Psoas muscle (tissue), 8 donors: Measurements from ENCODE around the gene NT5C3B. TPM values are rescaled to one million over a fixed set of nuclear protein-coding genes. Genes with fewer than 3 reads are reported as not detected.

ENCODE experiments used
- ATAC-seq, 4 donors: fragments of 200-7000 bp; cut with Tn5 transposase; one replicate each; pipeline ENCODE4 v1.9.1; 2020; ENCODE audit warnings: moderate library complexity in 3 of 4, mild to moderate bottlenecking in 2 of 4
- DNase-seq, 2 donors: peaks; one replicate each; pipeline ENCODE4 v3.0.0-alpha.2; 2020
- H3K27ac ChIP-seq: fragments of 200-600 bp; one replicate; pipeline ENCODE4 v1.8.0; 2022
- H3K27me3 ChIP-seq, 3 donors: fragments of 200-600 bp in 1 of 3; one replicate each; pipeline versions ENCODE4 v1.6.1 to v1.8.0; 2013 to 2022; ENCODE audit warnings: low read length in 2 of 3, mild to moderate bottlenecking in 2 of 3, moderate library complexity in 1 of 3; ENCODE audit not compliant: insufficient read depth in 3 of 3
- H3K36me3 ChIP-seq, 2 donors: fragments of 200-600 bp in 1 of 2; one replicate each; pipeline versions ENCODE4 v1.6.1 to v1.8.0; 2013 to 2022; ENCODE audit warnings: low read depth in 1 of 2, mild to moderate bottlenecking in 1 of 2, moderate library complexity in 1 of 2; ENCODE audit not compliant: insufficient read depth in 1 of 2
- H3K4me1 ChIP-seq: fragments of 200-600 bp; one replicate; pipeline ENCODE4 v1.8.0; 2022
- H3K4me3 ChIP-seq: fragments of 200-600 bp; one replicate; pipeline ENCODE4 v1.8.0; 2022; ENCODE audit warnings: mild to moderate bottlenecking
- H3K9me3 ChIP-seq: fragments of 200-600 bp; one replicate; pipeline ENCODE4 v1.8.0; 2022
- WGBS, 3 donors: extraction: QIAGEN DNeasy Blood & Tissue Kit; methylation state at CpG; one replicate each; pipeline versions ENCODE4 v1.1.6 to v1.1.7; 2013; 5-methylcytosine and 5-hydroxymethylcytosine counted together
- intact Hi-C, 2 donors: fragments of 100-400 bp; cut with DNase I; formaldehyde crosslinking; loops; one replicate each; pipeline versions ENCODE4 v1.11.0 to v1.14.2; 2022
- polyA plus RNA-seq, 3 donors: library from polyadenylated mRNA; stranded (reverse); fragments of 200-250 nt; gene quantifications; one replicate each; pipeline ENCODE4 v1.2.3, GENCODE V29; 2013
- total RNA-seq, 4 donors: library from RNA; stranded (reverse); fragmentation: NEBNext Ultra II Directional in 2 of 4; extraction: Animal tissue kit (Norgen Biotek cat#: 25700) in 2 of 4; gene quantifications; one replicate each; pipeline versions ENCODE4 v1.2.1 to v1.2.4, GENCODE V29; 2021 to 2023
- TF ChIP-seq, protein P1 (sequence below): fragments of 200-600 bp; IDR thresholded peaks from one replicate; pipeline ENCODE4 v1.8.0; 2022; ENCODE audit warnings: antibody characterized with exemption
- donor health status: healthy with polysubstance abuse.
- donor health status: DM: no; HTN: no; CAD: no; lungs with moderate emphysema.
- donor health status: Bipolar disorder and iron deficiency.
- donor health status: healthy.
- donor health status: DM: yes; HTN: yes; CAD: no.
- donor health status: DM: no; HTN: no; CAD: no.
- donor health status: DM: no; HTN: no; CAD: no.
- donor health status: DM: yes; HTN: yes; CAD: no.

Gene NT5C3B
- total and polyA plus RNA-seq, 7 donors, result 12.2 to 27.5 (median 18.6) TPM

DNA sequence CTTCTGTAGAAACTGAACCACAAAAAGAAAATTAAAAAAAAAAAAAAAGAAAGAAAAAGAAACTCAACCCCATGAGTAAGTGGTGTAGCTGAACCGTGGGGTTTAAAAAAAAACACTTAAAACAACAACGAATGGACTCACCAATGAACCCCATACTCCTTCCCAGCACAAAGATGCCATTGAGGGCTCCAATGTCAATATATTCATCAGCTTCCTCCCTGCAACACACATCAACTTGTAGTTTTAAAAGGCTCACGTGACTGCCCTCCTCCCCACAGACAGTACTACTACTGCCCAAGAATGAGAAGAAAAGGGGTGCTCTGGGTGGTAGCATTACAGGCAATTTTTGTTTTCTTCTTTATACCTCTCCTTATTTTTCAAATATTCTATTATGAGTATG is 32.5 kb upstream of the NT5C3B start:
- TF ChIP-seq, protein P1, sequence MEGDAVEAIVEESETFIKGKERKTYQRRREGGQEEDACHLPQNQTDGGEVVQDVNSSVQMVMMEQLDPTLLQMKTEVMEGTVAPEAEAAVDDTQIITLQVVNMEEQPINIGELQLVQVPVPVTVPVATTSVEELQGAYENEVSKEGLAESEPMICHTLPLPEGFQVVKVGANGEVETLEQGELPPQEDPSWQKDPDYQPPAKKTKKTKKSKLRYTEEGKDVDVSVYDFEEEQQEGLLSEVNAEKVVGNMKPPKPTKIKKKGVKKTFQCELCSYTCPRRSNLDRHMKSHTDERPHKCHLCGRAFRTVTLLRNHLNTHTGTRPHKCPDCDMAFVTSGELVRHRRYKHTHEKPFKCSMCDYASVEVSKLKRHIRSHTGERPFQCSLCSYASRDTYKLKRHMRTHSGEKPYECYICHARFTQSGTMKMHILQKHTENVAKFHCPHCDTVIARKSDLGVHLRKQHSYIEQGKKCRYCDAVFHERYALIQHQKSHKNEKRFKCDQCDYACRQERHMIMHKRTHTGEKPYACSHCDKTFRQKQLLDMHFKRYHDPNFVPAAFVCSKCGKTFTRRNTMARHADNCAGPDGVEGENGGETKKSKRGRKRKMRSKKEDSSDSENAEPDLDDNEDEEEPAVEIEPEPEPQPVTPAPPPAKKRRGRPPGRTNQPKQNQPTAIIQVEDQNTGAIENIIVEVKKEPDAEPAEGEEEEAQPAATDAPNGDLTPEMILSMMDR, result no peak
- Histone ChIP-seq H3K9me3 (no peaks in the 10 kb centered on the region), H3K4me1 (peaks cover 9% of the 10 kb centered on the region), H3K36me3 (peaks cover 6 to 65% of the 10 kb centered on the region in 2 donors), H3K27ac (no peak overlapping the region), H3K4me3 (no peak overlapping the region), H3K27me3 (no peaks in the 10 kb centered on the region)
- 62 to 85% (median 69%) methylated on average over 3 of the region's 3 CpGs for WGBS, 3 donors
- DNase-seq (no peak), ATAC-seq (no peak)
- intact Hi-C loops, result no loop called here

DNA sequence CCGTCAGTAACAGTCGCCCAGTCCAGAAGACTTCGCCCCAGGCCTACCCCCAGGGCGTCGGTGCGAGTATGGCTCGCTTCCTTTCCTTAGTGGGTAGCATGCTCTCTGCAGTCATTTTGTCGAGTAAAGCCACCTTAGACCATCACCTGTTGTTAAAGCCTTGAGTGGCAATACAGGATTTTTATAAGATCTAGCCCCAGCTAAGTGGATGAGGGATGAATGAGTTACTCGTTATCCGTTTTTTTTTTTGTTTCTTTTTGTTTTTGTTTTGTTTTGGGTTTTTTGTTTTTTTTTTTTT is 29.5 kb upstream of the NT5C3B start:
- H3K4me3 ChIP-seq, result peak overlapping the region; percentile 86
- no peaks in the 10 kb centered on the region for H3K9me3 ChIP-seq
- TF ChIP-seq, protein P1, result peak; percentile 3
- intact Hi-C loops, result no loop called here
- peak overlapping the region; percentile 85 for H3K27ac ChIP-seq
- ATAC-seq, result no peak
- no peaks in the 10 kb centered on the region for H3K27me3 ChIP-seq
- peaks cover 32% of the 10 kb centered on the region for H3K4me1 ChIP-seq
- H3K36me3 ChIP-seq, result peaks cover 2 to 37% of the 10 kb centered on the region in 2 donors
- no peak for DNase-seq
- 1 to 2% (median 1%) methylated on average over 10 of the region's 10 CpGs for WGBS, 3 donors

DNA sequence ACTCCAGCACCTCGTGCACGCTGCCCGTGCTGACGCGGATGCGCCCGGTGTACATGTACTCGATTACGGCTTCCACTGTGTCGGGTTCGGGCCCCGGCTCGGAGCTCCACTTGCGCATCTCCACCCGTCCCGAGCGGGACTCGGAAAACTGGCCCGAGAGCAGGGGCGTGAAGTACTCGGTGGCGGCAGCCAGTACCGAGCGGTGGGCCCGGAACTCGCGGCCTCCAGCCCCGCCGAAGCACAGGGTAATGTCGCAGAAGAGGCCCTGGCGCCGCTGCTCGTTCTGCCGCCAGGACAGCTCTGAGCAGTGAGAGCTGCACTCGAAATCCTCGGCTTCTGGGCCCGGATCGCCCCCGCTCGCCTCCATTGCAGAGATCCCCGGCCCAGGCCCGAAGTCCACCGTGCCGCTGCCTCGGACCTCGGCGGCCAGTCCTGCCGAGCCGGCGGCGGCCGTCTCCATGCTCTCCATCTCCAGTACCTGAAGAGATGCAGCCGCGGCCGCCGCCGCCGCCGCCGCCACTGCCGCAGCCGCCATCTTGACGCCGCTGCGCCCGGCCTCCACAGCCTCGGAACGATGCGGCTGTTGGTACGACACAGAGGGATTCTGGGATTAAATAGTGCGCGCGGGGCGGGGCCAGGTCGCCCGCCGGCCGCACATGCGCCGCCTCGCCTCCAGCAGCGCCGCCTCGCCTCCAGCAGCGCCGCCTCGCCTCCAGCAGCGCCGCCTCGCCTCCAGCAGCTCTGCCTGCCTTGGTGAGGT is 29.0 kb upstream of the NT5C3B start, which contains the start of gene KLHL11:
KLHL11 (minus strand) TSS at position 588 of the 760 bp plus-strand sequence; CDS start at position 535, 53 bp downstream.
- Histone ChIP-seq H3K27me3 (no peaks in the 10 kb centered on the region), H3K4me3 (peak within 1 kb of the TSS; percentile 86), H3K36me3 (peaks cover 2 to 32% of the 10 kb centered on the region in 2 donors), H3K4me1 (peaks cover 34% of the 10 kb centered on the region), H3K27ac (peak within 1 kb of the TSS; percentile 85), H3K9me3 (no peaks in the 10 kb centered on the region)
- WGBS, 3 donors, result 0 to 1% (median 1%) methylated on average over 79 to 90 of the region's 90 CpGs
- ATAC-seq, result peak; percentile 97 to 98 (median 97)
- peak; percentile 91 to 94 for DNase-seq
- intact Hi-C loops, result no loop called here
- TF ChIP-seq, protein P1, result no peak

DNA sequence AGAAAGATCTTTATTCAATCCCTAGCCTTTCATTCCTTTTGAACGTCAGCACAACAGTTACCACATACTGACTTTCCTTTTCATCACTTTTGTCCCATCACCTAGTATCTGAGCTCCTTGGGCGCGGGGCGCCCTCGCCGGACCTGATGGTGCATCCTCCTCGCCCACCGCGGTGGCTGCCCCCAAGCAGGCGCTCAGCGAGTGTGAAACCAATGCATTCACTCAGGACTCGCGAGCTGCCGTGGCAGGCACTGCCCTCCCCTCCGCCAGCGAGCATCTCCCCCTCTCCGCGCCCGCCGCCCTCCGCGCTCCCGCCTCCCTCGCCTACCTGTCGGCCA is 28.4 kb upstream of the NT5C3B start:
- DNase-seq (no peak), ATAC-seq (no peak)
- Histone ChIP-seq H3K27ac (peak overlapping the region; percentile 85), H3K4me3 (peak overlapping the region; percentile 86), H3K36me3 (peaks cover under 1 to 26% of the 10 kb centered on the region in 2 donors), H3K4me1 (peaks cover 34% of the 10 kb centered on the region), H3K27me3 (no peaks in the 10 kb centered on the region), H3K9me3 (no peaks in the 10 kb centered on the region)
- 0 to 1% (median 1%) methylated on average over 14 to 25 of the region's 25 CpGs for WGBS, 3 donors
- intact Hi-C loops, result no loop called here
- TF ChIP-seq, protein P1, result no peak
